HepG2 (cell line): ENCODE results near the gene SP6. TPM values are rescaled to one million over a fixed set of nuclear protein-coding genes. Genes with fewer than 3 reads are reported as not detected.

Experiments
- ATAC-seq: fragments of 200-7000 bp; cut with Tn5 transposase; 3 replicates; pipeline ENCODE4 v1.9.1; 2020; ENCODE audit warnings: mild to moderate bottlenecking, moderate library complexity
- BruUV-seq: library from RNA; stranded (reverse); fragments of 400-500 nt; replicated peaks from 2 replicates; lab custom pipeline; 2021; lab: Mats Ljungman, UMichigan
- CTCF ChIA-PET: fragments of 300-600 bp; formaldehyde crosslinking; extraction: SDS; loops from one replicate; lab custom pipeline; 2021; ENCODE audit warnings: low total read pairs, inconsistent platforms, low intra/inter-chr PET ratio; lab: Yijun Ruan, JAX
- POLR2A ChIA-PET: fragments of 350-600 bp; sonication (Branson Sonifier 250); formaldehyde crosslinking; loops from one replicate; lab custom pipeline; 2020; ENCODE audit warnings: antibody characterized with exemption, inconsistent platforms; lab: Yijun Ruan, JAX
- DNase-seq: peaks from one replicate; pipeline ENCODE4 v3.0.0-alpha.2; 2015; ENCODE audit warnings: low spot score
- FAIRE-seq: peaks from 3 replicates; lab custom pipeline; 2011; peaks lifted over from hg19 to GRCh38; lab: Jason Lieb, UNC
- H2AFZ ChIP-seq: one replicate; pipeline ENCODE4 v1.6.1; 2011; ENCODE audit warnings: low read length, inconsistent platforms
- H3K27ac ChIP-seq: fragments of 300-600 bp; 3 replicates; pipeline ENCODE4 v1.8.0; 2011; ENCODE audit warnings: mixed run types, mild to moderate bottlenecking, mixed read lengths, low read length, inconsistent platforms; ENCODE audit not compliant: insufficient read depth; ENCODE audit errors: extremely low read length
- H3K27me3 ChIP-seq, 2 experiments: fragments of 200-600 bp in 1 of 2; 2 replicates in 1 of 2; 3 replicates in 1 of 2; pipeline versions ENCODE4 v1.6.0 to v1.8.0; 2011; ENCODE audit warnings: low read length in 2 of 2, mild to moderate bottlenecking in 2 of 2, moderate library complexity in 2 of 2, inconsistent platforms in 1 of 2; ENCODE audit not compliant: insufficient read depth in 2 of 2, control insufficient read depth in 1 of 2
- H3K36me3 ChIP-seq, 2 experiments: fragments of 200-600 bp in 1 of 2; replicated peaks in 1 of 2; 2 replicates in 1 of 2; 3 replicates in 1 of 2; pipeline versions ENCODE4 v1.5.1 to v1.8.0; 2011; ENCODE audit warnings: low read length in 2 of 2, inconsistent platforms in 1 of 2; ENCODE audit not compliant: insufficient read depth in 2 of 2, control insufficient read depth in 1 of 2
- H3K4me1 ChIP-seq: 2 replicates; pipeline ENCODE4 v1.5.1; 2012; ENCODE audit warnings: low read length, inconsistent platforms; ENCODE audit not compliant: insufficient read depth
- H3K4me2 ChIP-seq: 2 replicates; pipeline ENCODE4 v1.6.0; 2011; ENCODE audit warnings: low read depth, low read length, inconsistent platforms
- H3K4me3 ChIP-seq, 3 experiments: fragments of 200-600 bp in 1 of 3; sonication (generic), shearing (Covaris generic) in 1 of 3; replicated peaks in 1 of 3; 2 replicates each; pipeline ENCODE4 v1.5.1; 2011 to 2016; ENCODE audit warnings: low read length in 3 of 3, inconsistent platforms in 2 of 3, low read depth in 2 of 3, mild to moderate bottlenecking in 2 of 3, control low read depth in 1 of 3, mixed read lengths in 1 of 3; ENCODE audit not compliant: insufficient read depth in 1 of 3
- H3K79me2 ChIP-seq: one replicate; pipeline ENCODE4 v1.6.1; 2011; ENCODE audit warnings: low read length, inconsistent platforms; ENCODE audit not compliant: insufficient read depth
- H3K9ac ChIP-seq: 2 replicates; pipeline ENCODE4 v1.6.0; 2011; ENCODE audit warnings: mild to moderate bottlenecking, low read depth, low read length, inconsistent platforms; ENCODE audit not compliant: insufficient read depth
- H3K9me3 ChIP-seq: 2 replicates; pipeline ENCODE4 v1.5.1; 2012; ENCODE audit warnings: mild to moderate bottlenecking, low read length
- H4K20me1 ChIP-seq: 2 replicates; pipeline ENCODE4 v1.6.0; 2011; ENCODE audit warnings: inconsistent platforms, mild to moderate bottlenecking, low read length, moderate library complexity; ENCODE audit not compliant: insufficient read depth
- DNMT1 ChIP-seq: sonication (generic); formaldehyde crosslinking; IDR thresholded peaks from 2 replicates; pipeline ENCODE4 v1.5.1; 2020; ENCODE audit warnings: mild to moderate bottlenecking, missing genetic modification reagents
- FOXA3 ChIP-seq: IDR thresholded peaks from 2 replicates; pipeline ENCODE4 v1.6.1; 2016; ENCODE audit warnings: missing genetic modification reagents, missing compliant biosample characterization
- GATAD2A ChIP-seq: IDR thresholded peaks from 2 replicates; pipeline ENCODE4 v1.6.1; 2016
- NFIB ChIP-seq: sonication (generic); formaldehyde crosslinking; IDR thresholded peaks from 2 replicates; pipeline ENCODE4 v1.9.0; 2021; ENCODE audit warnings: missing genetic modification reagents, mild to moderate bottlenecking, borderline replicate concordance
- NR2F6 ChIP-seq, 2 experiments: IDR thresholded peaks; 2 replicates each; pipeline ENCODE4 v1.6.1; 2016; ENCODE audit warnings: antibody characterized with exemption in 1 of 2, mild to moderate bottlenecking in 1 of 2
- POLR2G ChIP-seq: fragments of 200-400 bp; formaldehyde crosslinking; IDR thresholded peaks from 2 replicates; pipeline ENCODE4 v1.6.1; 2018; ENCODE audit warnings: mild to moderate bottlenecking, low read depth, low read length, moderate library complexity
- SAFB2 ChIP-seq: sonication (generic); formaldehyde crosslinking; IDR thresholded peaks from 2 replicates; pipeline ENCODE4 v1.5.1; 2020; ENCODE audit warnings: missing genetic modification reagents, low read depth, mild to moderate bottlenecking, borderline replicate concordance
- SAP130 ChIP-seq: IDR thresholded peaks from 2 replicates; pipeline ENCODE4 v1.6.1; 2016; ENCODE audit warnings: low read depth
- TBX3 ChIP-seq: fragments of 450-650 bp; IDR thresholded peaks from 2 replicates; pipeline ENCODE4 v1.6.1; 2017; ENCODE audit warnings: antibody characterized with exemption, mild to moderate bottlenecking, inconsistent platforms, borderline replicate concordance
- ZEB1 ChIP-seq: IDR thresholded peaks from 2 replicates; pipeline ENCODE4 v1.6.1; 2012; ENCODE audit warnings: mild to moderate bottlenecking, low read depth, inconsistent platforms; ENCODE audit not compliant: insufficient replicate concordance
- ZFP41 ChIP-seq: sonication (generic); formaldehyde crosslinking; IDR thresholded peaks from 2 replicates; pipeline ENCODE4 v1.4.0; 2020; ENCODE audit warnings: mild to moderate bottlenecking, missing genetic modification reagents, borderline replicate concordance
- ZNF160 ChIP-seq: sonication (generic); formaldehyde crosslinking; IDR thresholded peaks from 2 replicates; pipeline ENCODE4 v1.8.0; 2022; ENCODE audit warnings: mild to moderate bottlenecking, inconsistent platforms, missing genetic modification reagents
- ZNF558 ChIP-seq: sonication (generic); formaldehyde crosslinking; IDR thresholded peaks from 2 replicates; pipeline ENCODE4 v1.9.0; 2022; ENCODE audit warnings: mild to moderate bottlenecking, missing genetic modification reagents, borderline replicate concordance
- WGBS: methylation state at CpG from one replicate; pipeline ENCODE4 v1.1.6; 2017; ENCODE audit warnings: low lambda C conversion rate; 5-methylcytosine and 5-hydroxymethylcytosine counted together
- in situ Hi-C: cut with HindIII; loops from 2 replicates; pipeline ENCODE4 v1.10.0; 2017; ENCODE audit warnings: low pct_unique_long_range_greater_than_20kb; ENCODE audit not compliant: extremely low pct_ligation_motif_present
- intact Hi-C: fragments of 100-400 bp; cut with micrococcal nuclease; formaldehyde crosslinking; loops from one replicate; pipeline ENCODE4 v1.10.0; 2022; ENCODE audit not compliant: unreplicated experiment
- polyA plus RNA-seq, 8 experiments: library from polyadenylated mRNA; depleted of rRNA in 3 of 8; stranded (reverse) in 7 of 8; unstranded in 1 of 8; fragments of >200 nt; fragmentation: Illumina TruSeq in 4 of 8; extraction: Trizol in 4 of 8; gene quantifications; 2 replicates each; pipeline versions ENCODE4 v1.2.1 to v1.2.3, GENCODE V29; 2011 to 2016; ENCODE audit warnings: low read depth in 4 of 8, missing spikeins in 1 of 8, mixed read lengths in 1 of 8; ENCODE audit not compliant: insufficient read depth in 1 of 8
- total RNA-seq, 5 experiments: library from RNA; depleted of rRNA; stranded (reverse); fragments of >200 nt; fragmentation: Illumina TruSeq; extraction: Trizol; gene quantifications; 2 replicates each; pipeline ENCODE4 v1.2.3, GENCODE V29; 2016; ENCODE audit warnings: low read depth in 1 of 5
- TF ChIP-seq, protein P1 (sequence below): sonication (generic); formaldehyde crosslinking; IDR thresholded peaks from 2 replicates; pipeline ENCODE4 v1.5.0; 2020; ENCODE audit warnings: missing genetic modification reagents
- TF ChIP-seq, protein P2 (sequence below): sonication (generic); formaldehyde crosslinking; conservative IDR thresholded peaks from 2 replicates; pipeline ENCODE4 v1.4.0; 2020; ENCODE audit warnings: missing genetic modification reagents
- TF ChIP-seq, protein P3 (sequence below): sonication (generic); formaldehyde crosslinking; IDR thresholded peaks from 2 replicates; pipeline ENCODE4 v1.9.0; 2021; ENCODE audit warnings: mild to moderate bottlenecking, missing genetic modification reagents

SP6 gene
- total and polyA plus RNA-seq, 2 of the 13 experiments (the other 11 are each of a cell fraction or from before 2014, with no cell fraction given), result 0.07 TPM

DNA sequence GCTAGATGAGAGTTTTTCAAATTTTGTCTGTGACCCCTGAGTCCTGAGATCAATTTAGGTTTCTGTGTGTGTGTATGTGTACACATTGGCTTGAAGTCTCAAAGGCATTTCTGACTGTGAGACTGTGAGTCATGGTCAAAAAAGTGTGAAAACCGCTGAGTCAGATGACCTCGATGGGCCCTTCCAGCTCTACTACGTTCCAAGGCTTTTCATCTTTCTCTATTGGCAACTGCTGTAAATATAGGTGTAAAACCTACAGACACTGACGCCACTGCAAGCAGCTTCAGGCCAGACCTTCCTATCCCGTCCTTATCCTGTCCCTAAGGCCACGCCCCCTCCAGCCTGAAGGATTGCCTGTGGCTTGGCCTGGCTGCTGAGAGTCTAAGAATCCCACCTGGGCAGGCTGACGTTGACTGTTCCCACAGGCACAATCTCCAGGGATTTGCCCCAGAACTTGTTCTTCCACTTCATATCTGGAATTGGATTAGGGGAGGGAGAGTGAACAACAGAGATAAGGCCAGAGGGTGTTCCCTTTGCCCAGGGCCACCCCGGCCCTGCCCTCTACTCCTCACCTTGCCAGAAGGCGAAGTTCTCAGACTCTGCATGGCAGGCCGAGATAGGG lies 40.7 kb downstream of the SP6 start:
- H3K4me3 ChIP-seq, result no peak overlapping the region
- H2AFZ ChIP-seq, result no peak overlapping the region
- H4K20me1 ChIP-seq, result no peaks in the 10 kb centered on the region
- no peaks in the 10 kb centered on the region for H3K9me3 ChIP-seq
- H3K4me1 ChIP-seq, result peaks cover 12% of the 10 kb centered on the region
- ChIA-PET CTCF (no interaction called here), POLR2A (interaction anchor here (0.9 to 1.0 kb wide), 3 partner anchors 11 to 31 kb away, joined by 3 to 6 read pairs (median 3); partner anchors contain the start of genes LRRC46, MRPL10, OSBPL7 and SCRN2)
- BruUV-seq, result no TSS peak
- H3K27ac ChIP-seq, result no peak overlapping the region
- ATAC-seq (peak; percentile 66), FAIRE-seq (peak; percentile 32), DNase-seq (peak; percentile 74)
- intact Hi-C loops (no loop called here), in situ Hi-C loops (no loop called here)
- 51% methylated on average over 9 of the region's 10 CpGs for whole genome bisulfite sequencing
- peaks cover 9 to 12% of the 10 kb centered on the region in 2 experiments; a peak in 3 of 5 replicates for H3K36me3 ChIP-seq
- no peak overlapping the region for H3K4me2 ChIP-seq
- H3K9ac ChIP-seq, result no peak overlapping the region
- no peaks in the 10 kb centered on the region for H3K27me3 ChIP-seq
- H3K79me2 ChIP-seq, result no peaks in the 10 kb centered on the region
- TF ChIP-seq ZFP41 (CRISPR knock-in tag) (no peak), NR2F6 (IDR thresholded peaks at IDR 0.05) (peak; percentile 84), NR2F6 (CRISPR knock-in tag; IDR thresholded peaks at IDR 0.05) (peak; percentile 53; the same call in 1 of the 2 replicates), SAFB2 (CRISPR knock-in tag) (no peak), ZNF160 (CRISPR knock-in tag) (no peak), SAP130 (CRISPR knock-in tag) (peak; percentile 32; the same call in 1 of the 2 replicates), TBX3 (peak; percentile 53; the same call in 1 of the 2 replicates), DNMT1 (no peak), FOXA3 (CRISPR knock-in tag) (peak; percentile 30; the same call in 1 of the 2 replicates), POLR2G (no peak), ZEB1 (no peak), NFIB (no peak), GATAD2A (no peak), ZNF558 (CRISPR knock-in tag) (no peak)
- TF ChIP-seq, protein P1, sequence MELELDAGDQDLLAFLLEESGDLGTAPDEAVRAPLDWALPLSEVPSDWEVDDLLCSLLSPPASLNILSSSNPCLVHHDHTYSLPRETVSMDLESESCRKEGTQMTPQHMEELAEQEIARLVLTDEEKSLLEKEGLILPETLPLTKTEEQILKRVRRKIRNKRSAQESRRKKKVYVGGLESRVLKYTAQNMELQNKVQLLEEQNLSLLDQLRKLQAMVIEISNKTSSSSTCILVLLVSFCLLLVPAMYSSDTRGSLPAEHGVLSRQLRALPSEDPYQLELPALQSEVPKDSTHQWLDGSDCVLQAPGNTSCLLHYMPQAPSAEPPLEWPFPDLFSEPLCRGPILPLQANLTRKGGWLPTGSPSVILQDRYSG (CRISPR knock-in tag), result no peak
- TF ChIP-seq, protein P2, sequence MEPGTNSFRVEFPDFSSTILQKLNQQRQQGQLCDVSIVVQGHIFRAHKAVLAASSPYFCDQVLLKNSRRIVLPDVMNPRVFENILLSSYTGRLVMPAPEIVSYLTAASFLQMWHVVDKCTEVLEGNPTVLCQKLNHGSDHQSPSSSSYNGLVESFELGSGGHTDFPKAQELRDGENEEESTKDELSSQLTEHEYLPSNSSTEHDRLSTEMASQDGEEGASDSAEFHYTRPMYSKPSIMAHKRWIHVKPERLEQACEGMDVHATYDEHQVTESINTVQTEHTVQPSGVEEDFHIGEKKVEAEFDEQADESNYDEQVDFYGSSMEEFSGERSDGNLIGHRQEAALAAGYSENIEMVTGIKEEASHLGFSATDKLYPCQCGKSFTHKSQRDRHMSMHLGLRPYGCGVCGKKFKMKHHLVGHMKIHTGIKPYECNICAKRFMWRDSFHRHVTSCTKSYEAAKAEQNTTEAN, result no peak
- TF ChIP-seq, protein P3, sequence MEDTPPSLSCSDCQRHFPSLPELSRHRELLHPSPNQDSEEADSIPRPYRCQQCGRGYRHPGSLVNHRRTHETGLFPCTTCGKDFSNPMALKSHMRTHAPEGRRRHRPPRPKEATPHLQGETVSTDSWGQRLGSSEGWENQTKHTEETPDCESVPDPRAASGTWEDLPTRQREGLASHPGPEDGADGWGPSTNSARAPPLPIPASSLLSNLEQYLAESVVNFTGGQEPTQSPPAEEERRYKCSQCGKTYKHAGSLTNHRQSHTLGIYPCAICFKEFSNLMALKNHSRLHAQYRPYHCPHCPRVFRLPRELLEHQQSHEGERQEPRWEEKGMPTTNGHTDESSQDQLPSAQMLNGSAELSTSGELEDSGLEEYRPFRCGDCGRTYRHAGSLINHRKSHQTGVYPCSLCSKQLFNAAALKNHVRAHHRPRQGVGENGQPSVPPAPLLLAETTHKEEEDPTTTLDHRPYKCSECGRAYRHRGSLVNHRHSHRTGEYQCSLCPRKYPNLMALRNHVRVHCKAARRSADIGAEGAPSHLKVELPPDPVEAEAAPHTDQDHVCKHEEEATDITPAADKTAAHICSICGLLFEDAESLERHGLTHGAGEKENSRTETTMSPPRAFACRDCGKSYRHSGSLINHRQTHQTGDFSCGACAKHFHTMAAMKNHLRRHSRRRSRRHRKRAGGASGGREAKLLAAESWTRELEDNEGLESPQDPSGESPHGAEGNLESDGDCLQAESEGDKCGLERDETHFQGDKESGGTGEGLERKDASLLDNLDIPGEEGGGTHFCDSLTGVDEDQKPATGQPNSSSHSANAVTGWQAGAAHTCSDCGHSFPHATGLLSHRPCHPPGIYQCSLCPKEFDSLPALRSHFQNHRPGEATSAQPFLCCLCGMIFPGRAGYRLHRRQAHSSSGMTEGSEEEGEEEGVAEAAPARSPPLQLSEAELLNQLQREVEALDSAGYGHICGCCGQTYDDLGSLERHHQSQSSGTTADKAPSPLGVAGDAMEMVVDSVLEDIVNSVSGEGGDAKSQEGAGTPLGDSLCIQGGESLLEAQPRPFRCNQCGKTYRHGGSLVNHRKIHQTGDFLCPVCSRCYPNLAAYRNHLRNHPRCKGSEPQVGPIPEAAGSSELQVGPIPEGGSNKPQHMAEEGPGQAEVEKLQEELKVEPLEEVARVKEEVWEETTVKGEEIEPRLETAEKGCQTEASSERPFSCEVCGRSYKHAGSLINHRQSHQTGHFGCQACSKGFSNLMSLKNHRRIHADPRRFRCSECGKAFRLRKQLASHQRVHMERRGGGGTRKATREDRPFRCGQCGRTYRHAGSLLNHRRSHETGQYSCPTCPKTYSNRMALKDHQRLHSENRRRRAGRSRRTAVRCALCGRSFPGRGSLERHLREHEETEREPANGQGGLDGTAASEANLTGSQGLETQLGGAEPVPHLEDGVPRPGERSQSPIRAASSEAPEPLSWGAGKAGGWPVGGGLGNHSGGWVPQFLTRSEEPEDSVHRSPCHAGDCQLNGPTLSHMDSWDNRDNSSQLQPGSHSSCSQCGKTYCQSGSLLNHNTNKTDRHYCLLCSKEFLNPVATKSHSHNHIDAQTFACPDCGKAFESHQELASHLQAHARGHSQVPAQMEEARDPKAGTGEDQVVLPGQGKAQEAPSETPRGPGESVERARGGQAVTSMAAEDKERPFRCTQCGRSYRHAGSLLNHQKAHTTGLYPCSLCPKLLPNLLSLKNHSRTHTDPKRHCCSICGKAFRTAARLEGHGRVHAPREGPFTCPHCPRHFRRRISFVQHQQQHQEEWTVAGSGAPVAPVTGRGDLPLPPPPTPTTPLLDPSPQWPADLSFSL (CRISPR knock-in tag), result no peak
